Thyroid gland (tissue), 4 donors: Measurements from ENCODE around the gene P2RY11.

Experiments used
- POLR2A ChIP-seq, 2 donors: fragments of 450-650 bp; IDR thresholded peaks; one replicate each; pipeline ENCODE4 v1.6.1; 2017; ENCODE audit warnings: antibody characterized with exemption in 2 of 2, mild to moderate bottlenecking in 2 of 2, moderate library complexity in 1 of 2
- TF ChIP-seq, protein P1 (sequence below), 6 experiments: fragments of 200-600 bp in 3 of 6; fragments of 450-650 bp in 3 of 6; sonication (generic) in 3 of 6; IDR thresholded peaks; one replicate each; pipeline ENCODE4 v1.5.1; 2016 to 2019; ENCODE audit warnings: antibody characterized with exemption in 6 of 6, mild to moderate bottlenecking in 2 of 6, inconsistent platforms in 1 of 6, moderate library complexity in 1 of 6

DNA sequence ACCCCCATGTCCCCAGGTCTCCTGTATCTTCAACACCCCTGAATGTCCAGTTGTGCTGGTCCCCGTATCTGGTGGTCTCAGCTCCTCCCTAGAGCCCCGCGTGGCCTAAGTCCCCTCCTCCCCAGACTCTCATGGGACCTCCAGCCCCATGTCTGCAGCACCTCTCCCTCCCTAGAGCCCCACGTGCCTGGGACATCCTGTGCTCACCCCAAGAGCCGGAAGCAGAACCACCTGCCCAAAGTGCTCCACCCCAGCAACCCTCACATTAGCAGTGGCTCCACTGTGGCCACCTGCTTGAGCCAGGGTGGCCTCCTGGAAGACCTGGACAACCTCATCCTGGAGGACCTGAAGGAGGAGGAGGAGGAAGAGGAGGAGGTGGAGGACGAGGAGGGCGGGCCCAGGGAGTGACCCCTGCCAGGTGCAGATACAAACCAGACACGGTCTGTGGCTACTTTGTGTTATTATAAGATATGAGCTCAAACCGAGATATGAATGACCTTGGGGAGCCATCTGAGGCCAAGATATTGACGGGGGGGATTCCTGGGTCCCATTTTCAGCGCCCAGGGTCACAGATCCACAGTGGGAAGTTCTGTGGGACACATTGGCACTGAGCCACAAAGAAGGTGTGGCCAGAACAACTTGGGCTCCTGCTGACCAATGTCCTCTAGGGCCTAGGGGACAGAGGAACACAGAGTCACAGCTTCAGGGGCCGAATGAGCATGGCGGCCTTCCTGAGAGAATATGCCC is 19.4 kb upstream of the P2RY11 start:
- no peak for TF ChIP-seq POLR2A (IDR thresholded peaks at IDR 0.05)
- TF ChIP-seq, protein P1, sequence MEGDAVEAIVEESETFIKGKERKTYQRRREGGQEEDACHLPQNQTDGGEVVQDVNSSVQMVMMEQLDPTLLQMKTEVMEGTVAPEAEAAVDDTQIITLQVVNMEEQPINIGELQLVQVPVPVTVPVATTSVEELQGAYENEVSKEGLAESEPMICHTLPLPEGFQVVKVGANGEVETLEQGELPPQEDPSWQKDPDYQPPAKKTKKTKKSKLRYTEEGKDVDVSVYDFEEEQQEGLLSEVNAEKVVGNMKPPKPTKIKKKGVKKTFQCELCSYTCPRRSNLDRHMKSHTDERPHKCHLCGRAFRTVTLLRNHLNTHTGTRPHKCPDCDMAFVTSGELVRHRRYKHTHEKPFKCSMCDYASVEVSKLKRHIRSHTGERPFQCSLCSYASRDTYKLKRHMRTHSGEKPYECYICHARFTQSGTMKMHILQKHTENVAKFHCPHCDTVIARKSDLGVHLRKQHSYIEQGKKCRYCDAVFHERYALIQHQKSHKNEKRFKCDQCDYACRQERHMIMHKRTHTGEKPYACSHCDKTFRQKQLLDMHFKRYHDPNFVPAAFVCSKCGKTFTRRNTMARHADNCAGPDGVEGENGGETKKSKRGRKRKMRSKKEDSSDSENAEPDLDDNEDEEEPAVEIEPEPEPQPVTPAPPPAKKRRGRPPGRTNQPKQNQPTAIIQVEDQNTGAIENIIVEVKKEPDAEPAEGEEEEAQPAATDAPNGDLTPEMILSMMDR (IDR thresholded peaks at IDR 0.05): no peak
